HCT116 (cell line): ENCODE measurements around the gene ACAT1.

Experiments
- CTCF ChIP-seq, 3 experiments: fragments of 200-600 bp in 1 of 3; sonication (generic) in 1 of 3; IDR thresholded peaks in 2 of 3; conservative IDR thresholded peaks in 1 of 3; 2 replicates each; pipeline ENCODE4 v1.5.1; 2012 to 2017; ENCODE audit warnings: low read depth in 2 of 3, low read length in 2 of 3, antibody characterized with exemption in 1 of 3, borderline replicate concordance in 1 of 3, control low read depth in 1 of 3, mild to moderate bottlenecking in 1 of 3, mixed read lengths in 1 of 3, mixed run types in 1 of 3, moderate library complexity in 1 of 3; ENCODE audit not compliant: insufficient read depth in 1 of 3
- EZH2 ChIP-seq: fragments of 200-600 bp; sonication (generic); IDR thresholded peaks from 2 replicates; pipeline ENCODE4 v1.6.1; 2017; ENCODE audit warnings: antibody characterized with exemption, mixed run types
- JUND ChIP-seq: IDR thresholded peaks from 2 replicates; pipeline ENCODE4 v1.6.1; 2012
- POLR2A ChIP-seq: IDR thresholded peaks from 2 replicates; pipeline ENCODE4 v1.7.0; 2011; ENCODE audit warnings: borderline replicate concordance; ENCODE audit not compliant: insufficient read depth, insufficient read length; ENCODE audit errors: extremely low read depth
- RAD21 ChIP-seq: IDR thresholded peaks from 2 replicates; pipeline ENCODE4 v1.6.1; 2012; ENCODE audit warnings: low read depth, mild to moderate bottlenecking
- REST ChIP-seq: IDR thresholded peaks from 2 replicates; pipeline ENCODE4 v1.6.1; 2012; ENCODE audit warnings: low read depth

DNA sequence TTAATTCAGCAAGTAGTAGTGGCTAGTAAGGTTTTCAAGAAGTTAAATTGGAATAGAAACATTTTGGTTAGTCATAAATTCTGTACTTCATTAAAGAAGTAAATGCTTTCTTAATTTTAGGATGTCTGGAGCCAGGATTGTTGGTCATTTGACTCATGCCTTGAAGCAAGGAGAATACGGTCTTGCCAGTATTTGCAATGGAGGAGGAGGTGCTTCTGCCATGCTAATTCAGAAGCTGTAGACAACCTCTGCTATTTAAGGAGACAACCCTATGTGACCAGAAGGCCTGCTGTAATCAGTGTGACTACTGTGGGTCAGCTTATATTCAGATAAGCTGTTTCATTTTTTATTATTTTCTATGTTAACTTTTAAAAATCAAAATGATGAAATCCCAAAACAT, 25.8 kb downstream of the ACAT1 start:
- TF ChIP-seq EZH2 (no peak), REST (no peak), POLR2A (no peak), RAD21 (no peak), CTCF (IDR thresholded peaks at IDR 0.05 in 2 of 3, conservative IDR thresholded peaks at IDR 0.05 in 1 of 3; ENCODE audit: borderline replicate concordance in 1 of 3, insufficient read depth in 1 of 3, low read depth in 2 of 3, low read length in 2 of 3) (no peak), JUND (no peak)
